HepG2 (cell line): ENCODE data around the gene ERCC6. TPM values are rescaled to one million over a fixed set of nuclear protein-coding genes. Genes with fewer than 3 reads are reported as not detected.

Source experiments
- GFI1 ChIP-seq: sonication (generic); formaldehyde crosslinking; IDR thresholded peaks from 2 replicates; pipeline ENCODE4 v1.5.0; 2020; ENCODE audit warnings: missing genetic modification reagents, mild to moderate bottlenecking, borderline replicate concordance
- HOXD1 ChIP-seq: sonication (generic); formaldehyde crosslinking; IDR thresholded peaks from 2 replicates; pipeline ENCODE4 v1.5.0; 2020; ENCODE audit warnings: missing genetic modification reagents
- JARID2 ChIP-seq: sonication (generic); formaldehyde crosslinking; IDR thresholded peaks from 2 replicates; pipeline ENCODE4 v1.8.1; 2023; ENCODE audit warnings: missing genetic modification reagents, inconsistent platforms; ENCODE audit not compliant: insufficient replicate concordance
- KDM2A ChIP-seq: sonication (generic); formaldehyde crosslinking; IDR thresholded peaks from 2 replicates; pipeline ENCODE4 v1.4.0; 2020; ENCODE audit warnings: low read depth, missing genetic modification reagents, borderline replicate concordance
- KMT2A ChIP-seq: sonication (generic); formaldehyde crosslinking; IDR thresholded peaks from 2 replicates; pipeline ENCODE4 v1.4.0; 2020; ENCODE audit warnings: missing genetic modification reagents
- MATR3 ChIP-seq: sonication (generic); formaldehyde crosslinking; IDR thresholded peaks from 2 replicates; pipeline ENCODE4 v1.4.0; 2020; ENCODE audit warnings: missing genetic modification reagents
- MTF1 ChIP-seq: sonication (generic); formaldehyde crosslinking; IDR thresholded peaks from 2 replicates; pipeline ENCODE4 v1.5.0; 2020; ENCODE audit warnings: missing genetic modification reagents
- MXD4 ChIP-seq: IDR thresholded peaks from 2 replicates; pipeline ENCODE4 v1.6.1; 2016; ENCODE audit warnings: mild to moderate bottlenecking, missing biosample characterization, missing genetic modification reagents
- NR2F1 ChIP-seq, 2 experiments: fragments of 450-650 bp in 1 of 2; formaldehyde crosslinking in 1 of 2; IDR thresholded peaks; 2 replicates each; pipeline versions ENCODE4 v1.5.0 to v1.6.1; 2016 to 2020; ENCODE audit warnings: mild to moderate bottlenecking in 1 of 2, missing compliant biosample characterization in 1 of 2, missing genetic modification reagents in 1 of 2, moderate library complexity in 1 of 2
- PHB2 ChIP-seq: fragments of 450-650 bp; IDR thresholded peaks from 2 replicates; pipeline ENCODE4 v1.6.1; 2018; ENCODE audit not compliant: partially characterized antibody
- SP5 ChIP-seq: IDR thresholded peaks from 2 replicates; pipeline ENCODE4 v1.6.1; 2016; ENCODE audit warnings: low read depth, borderline replicate concordance
- ZFP41 ChIP-seq: sonication (generic); formaldehyde crosslinking; IDR thresholded peaks from 2 replicates; pipeline ENCODE4 v1.4.0; 2020; ENCODE audit warnings: mild to moderate bottlenecking, missing genetic modification reagents, borderline replicate concordance
- ZKSCAN1 ChIP-seq: fragments of 150-350 bp; IDR thresholded peaks from 2 replicates; pipeline ENCODE4 v1.6.1; 2014; ENCODE audit warnings: low read length
- ZKSCAN5 ChIP-seq: sonication (generic); formaldehyde crosslinking; IDR thresholded peaks from 2 replicates; pipeline ENCODE4 v1.5.1; 2020; ENCODE audit warnings: mild to moderate bottlenecking, missing genetic modification reagents
- ZNF136 ChIP-seq: sonication (generic); formaldehyde crosslinking; IDR thresholded peaks from 2 replicates; pipeline ENCODE4 v1.8.1; 2022; ENCODE audit warnings: low read depth, mild to moderate bottlenecking, moderate library complexity, missing genetic modification reagents
- ZNF180 ChIP-seq: sonication (generic); formaldehyde crosslinking; IDR thresholded peaks from 2 replicates; pipeline ENCODE4 v1.4.0; 2020; ENCODE audit warnings: low read depth, missing genetic modification reagents, borderline replicate concordance
- ZNF354B ChIP-seq: sonication (generic); formaldehyde crosslinking; IDR thresholded peaks from 2 replicates; pipeline ENCODE4 v1.8.0; 2022; ENCODE audit warnings: mild to moderate bottlenecking, missing genetic modification reagents
- ZNF382 ChIP-seq: sonication (generic); formaldehyde crosslinking; IDR thresholded peaks from 2 replicates; pipeline ENCODE4 v1.5.0; 2020; ENCODE audit warnings: missing genetic modification reagents, mild to moderate bottlenecking, borderline replicate concordance
- ZNF430 ChIP-seq: sonication (generic); formaldehyde crosslinking; IDR thresholded peaks from 2 replicates; pipeline ENCODE4 v1.9.0; 2021; ENCODE audit warnings: mild to moderate bottlenecking, missing genetic modification reagents
- ZNF547 ChIP-seq: sonication (generic); formaldehyde crosslinking; IDR thresholded peaks from 2 replicates; pipeline ENCODE4 v1.5.1; 2020; ENCODE audit warnings: mild to moderate bottlenecking, missing genetic modification reagents
- ZNF616 ChIP-seq: sonication (generic); formaldehyde crosslinking; IDR thresholded peaks from 2 replicates; pipeline ENCODE4 v1.5.0; 2020; ENCODE audit warnings: low read depth, mild to moderate bottlenecking, missing genetic modification reagents
- ZNF777 ChIP-seq: sonication (generic); formaldehyde crosslinking; IDR thresholded peaks from 2 replicates; pipeline ENCODE4 v1.4.0; 2020; ENCODE audit warnings: missing genetic modification reagents
- ZNF782 ChIP-seq: sonication (generic); formaldehyde crosslinking; IDR thresholded peaks from 2 replicates; pipeline ENCODE4 v1.4.0; 2020; ENCODE audit warnings: missing genetic modification reagents, mild to moderate bottlenecking, borderline replicate concordance
- polyA plus RNA-seq, 8 experiments: library from polyadenylated mRNA; depleted of rRNA in 3 of 8; stranded (reverse) in 7 of 8; unstranded in 1 of 8; fragments of >200 nt; fragmentation: Illumina TruSeq in 4 of 8; extraction: Trizol in 4 of 8; gene quantifications; 2 replicates each; pipeline versions ENCODE4 v1.2.1 to v1.2.3, GENCODE V29; 2011 to 2016; ENCODE audit warnings: low read depth in 4 of 8, missing spikeins in 1 of 8, mixed read lengths in 1 of 8; ENCODE audit not compliant: insufficient read depth in 1 of 8
- total RNA-seq, 5 experiments: library from RNA; depleted of rRNA; stranded (reverse); fragments of >200 nt; fragmentation: Illumina TruSeq; extraction: Trizol; gene quantifications; 2 replicates each; pipeline ENCODE4 v1.2.3, GENCODE V29; 2016; ENCODE audit warnings: low read depth in 1 of 5
- TF ChIP-seq, protein P1 (sequence below): sonication (generic); formaldehyde crosslinking; IDR thresholded peaks from 2 replicates; pipeline ENCODE4 v1.8.0; 2022; ENCODE audit warnings: low read depth, missing genetic modification reagents
- TF ChIP-seq, protein P2 (sequence below): sonication (generic); formaldehyde crosslinking; IDR thresholded peaks from 2 replicates; pipeline ENCODE4 v1.5.0; 2020; ENCODE audit warnings: missing genetic modification reagents
- TF ChIP-seq, protein P3 (sequence below): sonication (generic); formaldehyde crosslinking; IDR thresholded peaks from 2 replicates; pipeline ENCODE4 v1.8.1; 2023; ENCODE audit warnings: mild to moderate bottlenecking, missing genetic modification reagents, borderline replicate concordance
- TF ChIP-seq, protein P4 (sequence below): sonication (generic); formaldehyde crosslinking; IDR thresholded peaks from 2 replicates; pipeline ENCODE4 v1.4.0; 2020; ENCODE audit warnings: missing genetic modification reagents

ERCC6 gene
- total and polyA plus RNA-seq, 2 of the 13 experiments (the other 11 are each of a cell fraction or from before 2014, with no cell fraction given), result 5.1 to 9.8 TPM

GRCh38 chr10:49538381-49539319, at the start of gene ERCC6 (continued):
- TF ChIP-seq, protein P1, sequence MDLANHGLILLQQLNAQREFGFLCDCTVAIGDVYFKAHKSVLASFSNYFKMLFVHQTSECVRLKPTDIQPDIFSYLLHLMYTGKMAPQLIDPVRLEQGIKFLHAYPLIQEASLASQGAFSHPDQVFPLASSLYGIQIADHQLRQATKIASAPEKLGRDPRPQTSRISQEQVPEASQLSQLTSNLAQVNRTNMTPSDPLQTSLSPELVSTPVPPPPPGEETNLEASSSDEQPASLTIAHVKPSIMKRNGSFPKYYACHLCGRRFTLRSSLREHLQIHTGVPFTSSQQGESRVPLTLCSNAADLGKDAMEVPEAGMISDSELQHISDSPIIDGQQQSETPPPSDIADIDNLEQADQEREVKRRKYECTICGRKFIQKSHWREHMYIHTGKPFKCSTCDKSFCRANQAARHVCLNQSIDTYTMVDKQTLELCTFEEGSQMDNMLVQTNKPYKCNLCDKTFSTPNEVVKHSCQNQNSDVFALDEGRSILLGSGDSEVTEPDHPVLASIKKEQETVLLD (CRISPR knock-in tag), result no peak
- TF ChIP-seq NR2F1 (CRISPR knock-in tag; IDR thresholded peaks at IDR 0.05) (no peak), ZNF354B (no peak), ZNF782 (CRISPR knock-in tag) (no peak; the same call in 1 of the 2 replicates), PHB2 (no peak), GFI1 (CRISPR knock-in tag) (peak; percentile 41; the same call in 1 of the 2 replicates), MXD4 (CRISPR knock-in tag) (peak; percentile 92), ZNF777 (CRISPR knock-in tag) (peak; percentile 95), MTF1 (CRISPR knock-in tag) (0 out of 2 replicates have a peak, but pooled peaks have one; percentile 59), SP5 (CRISPR knock-in tag) (peak; percentile 29; the same call in 1 of the 2 replicates), ZNF180 (CRISPR knock-in tag) (no peak), ZKSCAN5 (CRISPR knock-in tag) (no peak), ZNF616 (CRISPR knock-in tag) (0 out of 2 replicates have a peak, but pooled peaks have one; percentile 70), ZNF136 (CRISPR knock-in tag) (0 out of 2 replicates have a peak, but pooled peaks have one; percentile 10), JARID2 (CRISPR knock-in tag) (no peak), ZFP41 (CRISPR knock-in tag) (peak; percentile 54; the same call in 1 of the 2 replicates), ZKSCAN1 (no peak), KDM2A (CRISPR knock-in tag) (peak; percentile 40; the same call in 1 of the 2 replicates), ZNF547 (no peak; the same call in 1 of the 2 replicates), MATR3 (CRISPR knock-in tag) (no peak), ZNF430 (CRISPR knock-in tag) (peak; percentile 92), ZNF382 (CRISPR knock-in tag) (no peak), HOXD1 (0 out of 2 replicates have a peak, but pooled peaks have one; percentile 24), KMT2A (CRISPR knock-in tag) (peak; percentile 46; the same call in 1 of the 2 replicates)
- TF ChIP-seq, protein P2, sequence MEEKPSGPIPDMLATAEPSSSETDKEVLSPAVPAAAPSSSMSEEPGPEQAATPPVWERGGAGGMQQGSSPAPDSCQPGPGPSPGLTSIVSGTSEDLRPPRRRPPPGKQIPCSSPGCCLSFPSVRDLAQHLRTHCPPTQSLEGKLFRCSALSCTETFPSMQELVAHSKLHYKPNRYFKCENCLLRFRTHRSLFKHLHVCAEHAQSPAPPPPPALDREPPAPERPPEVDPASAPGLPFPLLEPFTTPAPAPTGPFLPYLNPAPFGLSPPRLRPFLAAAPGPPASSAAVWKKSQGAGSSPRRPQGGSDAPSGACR (CRISPR knock-in tag), result peak; percentile 76
- TF ChIP-seq, protein P3, sequence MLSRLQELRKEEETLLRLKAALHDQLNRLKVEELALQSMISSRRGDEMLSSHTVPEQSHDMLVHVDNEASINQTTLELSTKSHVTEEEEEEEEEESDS (CRISPR knock-in tag), result no peak
- TF ChIP-seq, protein P4, sequence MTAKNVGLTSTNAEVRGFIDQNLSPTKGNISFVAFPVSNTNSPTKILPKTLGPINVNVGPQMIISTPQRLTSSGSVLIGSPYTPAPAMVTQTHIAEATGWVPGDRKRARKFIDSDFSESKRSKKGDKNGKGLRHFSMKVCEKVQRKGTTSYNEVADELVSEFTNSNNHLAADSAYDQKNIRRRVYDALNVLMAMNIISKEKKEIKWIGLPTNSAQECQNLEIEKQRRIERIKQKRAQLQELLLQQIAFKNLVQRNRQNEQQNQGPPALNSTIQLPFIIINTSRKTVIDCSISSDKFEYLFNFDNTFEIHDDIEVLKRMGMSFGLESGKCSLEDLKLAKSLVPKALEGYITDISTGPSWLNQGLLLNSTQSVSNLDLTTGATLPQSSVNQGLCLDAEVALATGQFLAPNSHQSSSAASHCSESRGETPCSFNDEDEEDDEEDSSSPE (CRISPR knock-in tag), result peak; percentile 75; the same call in 1 of the 2 replicates
